ENCODE data around the gene EHHADH. TPM values are rescaled to one million over a fixed set of nuclear protein-coding genes. Genes with fewer than 3 reads are reported as not detected.
A peak's percentile ranks its signal among the peaks of the same experiment; 100 is the strongest.

EHHADH gene
- total and polyA plus RNA-seq, 9 of the 15 experiments (the other 6 are each of a cell fraction or from before 2014, with no cell fraction given), result 3.6 to 6.4 (median 5.4) TPM

DNA sequence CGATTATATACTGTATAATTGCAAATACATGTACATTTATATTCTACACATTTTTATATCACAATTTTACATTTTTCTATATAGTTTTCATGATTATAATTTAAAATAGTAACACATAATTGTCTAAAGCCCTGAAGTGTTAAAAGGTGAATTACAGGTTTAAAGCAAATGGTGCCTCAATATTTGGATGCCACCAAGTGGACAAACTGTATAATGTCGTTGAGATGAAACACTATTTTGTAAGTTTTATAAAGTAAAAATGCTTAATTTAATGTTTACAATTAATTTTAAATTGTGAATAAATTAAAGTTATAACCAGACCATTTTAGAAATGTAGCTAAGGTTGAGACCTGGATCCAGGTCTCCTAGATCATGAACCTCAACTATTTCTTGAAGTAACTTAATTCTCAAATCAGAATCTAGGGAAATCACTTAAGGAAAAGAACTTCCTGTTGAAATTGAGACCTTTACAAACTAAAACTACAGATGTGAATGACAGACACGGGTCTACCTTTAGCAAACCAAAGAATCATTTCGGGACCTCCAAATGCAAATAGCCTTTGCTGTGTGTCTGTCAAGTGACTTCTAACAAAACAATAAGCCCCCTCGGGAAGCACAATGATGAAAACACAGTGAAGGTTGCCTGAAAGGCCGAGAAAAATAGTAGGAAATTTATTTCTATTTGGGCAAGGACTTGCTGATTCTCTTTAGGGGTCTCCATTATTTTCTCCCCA, 37.8 kb downstream of the EHHADH start (continued):
- peak; percentile 33; the same call in 1 of the 2 replicates for TF ChIP-seq REST (IDR thresholded peaks at IDR 0.05; ENCODE audit: borderline replicate concordance)
- no peak for TF ChIP-seq REST (CRISPR knock-in tag; IDR thresholded peaks at IDR 0.05; ENCODE audit: low read depth)

Data from K562 (cell line).